GM19099 (cell line): ENCODE results near the gene FANCL.

Source experiments
- POLR2A ChIP-seq: IDR thresholded peaks from 3 replicates; pipeline ENCODE4 v1.6.1; 2011; ENCODE audit warnings: low read depth; ENCODE audit not compliant: insufficient read length; ENCODE audit errors: extremely low read depth

Gene FANCL

DNA sequence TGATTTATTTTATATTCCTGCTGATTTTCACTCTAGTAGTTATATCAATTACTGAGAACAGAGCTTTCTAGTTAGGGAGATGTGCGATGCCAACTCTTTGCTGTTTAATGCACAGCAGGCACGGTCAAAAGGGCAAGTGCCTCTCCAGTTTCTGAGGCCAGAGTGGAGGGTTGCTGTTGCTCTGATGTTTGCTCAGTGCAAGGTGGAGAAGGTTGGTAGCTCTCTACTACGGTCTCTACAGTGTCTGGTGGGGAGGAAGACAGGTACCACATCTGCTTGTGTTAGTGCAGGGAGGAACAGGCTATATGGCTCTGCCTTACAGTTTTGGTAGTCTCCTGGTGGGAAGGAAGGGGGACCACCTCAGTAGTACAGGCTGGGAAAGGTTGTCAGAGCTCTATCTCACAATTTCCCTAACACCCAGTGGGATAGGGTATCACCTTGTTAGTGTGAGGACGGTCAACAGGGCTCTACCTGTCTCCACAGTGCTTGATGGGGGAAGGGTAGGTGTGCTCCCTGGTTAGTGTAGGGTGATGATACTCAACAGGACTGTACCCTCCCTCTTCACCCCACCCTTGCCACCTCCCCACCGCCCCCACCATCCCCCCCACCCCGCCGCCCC, 85.9 kb downstream of the FANCL start:
- TF ChIP-seq POLR2A = no peak

DNA sequence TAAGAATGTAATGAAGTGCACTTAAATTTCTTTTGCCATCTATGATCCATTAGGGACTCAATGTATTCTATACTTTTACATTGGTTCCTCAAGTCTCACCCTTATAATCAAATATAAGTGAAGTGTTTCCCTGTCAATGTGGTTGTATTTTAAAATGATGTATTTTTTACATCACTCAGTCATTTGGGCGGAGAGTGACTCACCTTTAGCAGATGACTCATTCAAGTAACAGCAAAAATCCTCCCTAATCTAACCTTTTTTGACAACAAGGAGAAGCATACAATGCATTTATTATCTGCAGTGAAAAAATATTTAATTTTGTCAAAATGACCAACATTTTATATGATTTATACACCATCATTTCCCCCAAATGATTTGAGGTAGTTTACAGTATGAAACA, 94.4 kb downstream of the FANCL start:
- TF ChIP-seq POLR2A = no peak

DNA sequence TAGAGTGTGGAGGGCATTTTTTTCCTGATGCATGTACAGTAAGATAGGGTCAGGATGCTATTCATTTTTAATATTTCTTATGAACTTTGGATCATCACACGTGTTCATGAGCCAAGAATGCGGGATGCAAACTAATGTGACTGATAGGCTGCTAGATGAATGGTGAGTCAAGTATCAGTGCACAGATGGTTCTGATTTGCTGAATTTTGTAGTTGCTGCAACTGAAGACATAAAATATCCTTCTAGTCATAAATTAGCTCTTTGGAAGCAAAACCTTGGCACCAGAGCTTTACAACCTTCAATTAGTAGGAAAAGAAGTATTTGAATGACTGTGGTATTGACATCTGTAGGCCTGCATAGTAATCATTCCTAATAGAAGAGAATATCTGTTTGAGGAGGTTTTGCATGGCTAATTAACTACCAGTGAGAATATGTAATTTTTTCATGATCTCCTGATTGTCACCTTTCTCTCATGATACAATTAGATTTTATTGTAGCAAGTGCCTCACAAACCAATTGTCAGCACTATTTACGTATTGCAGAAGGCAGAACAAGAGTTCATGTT, 100.5 kb downstream of the FANCL start:
- no peak for TF ChIP-seq POLR2A

DNA sequence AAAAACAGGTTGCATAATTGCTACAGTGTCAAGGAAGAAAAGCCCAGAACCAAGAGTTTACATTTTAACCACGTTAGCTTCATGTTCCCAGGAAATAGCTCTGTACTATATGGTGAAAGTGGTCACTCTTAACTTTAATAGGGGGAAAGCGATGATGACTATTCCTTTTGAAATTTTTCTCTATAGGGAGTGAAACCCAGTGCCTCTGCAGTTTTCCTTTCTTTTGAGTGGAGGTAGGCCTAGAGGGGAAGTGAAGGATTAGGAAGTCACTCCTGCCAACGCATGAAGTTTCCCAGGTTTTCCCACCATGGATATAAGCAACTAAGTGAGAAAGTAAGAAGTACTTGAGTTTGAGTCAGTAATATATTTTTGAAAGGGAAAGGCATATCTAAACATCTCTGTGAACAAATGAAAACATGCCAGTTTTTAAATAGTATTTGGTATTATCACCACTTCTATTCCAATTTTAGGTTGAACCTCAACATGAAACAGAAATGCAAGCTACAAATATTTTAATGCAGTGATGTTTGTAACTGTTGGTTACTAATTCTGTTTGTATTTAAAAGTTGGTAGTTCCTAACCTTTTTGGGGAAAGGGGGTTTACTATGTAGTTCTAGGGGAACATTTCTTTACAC, 102.6 kb downstream of the FANCL start:
- no peak for TF ChIP-seq POLR2A

DNA sequence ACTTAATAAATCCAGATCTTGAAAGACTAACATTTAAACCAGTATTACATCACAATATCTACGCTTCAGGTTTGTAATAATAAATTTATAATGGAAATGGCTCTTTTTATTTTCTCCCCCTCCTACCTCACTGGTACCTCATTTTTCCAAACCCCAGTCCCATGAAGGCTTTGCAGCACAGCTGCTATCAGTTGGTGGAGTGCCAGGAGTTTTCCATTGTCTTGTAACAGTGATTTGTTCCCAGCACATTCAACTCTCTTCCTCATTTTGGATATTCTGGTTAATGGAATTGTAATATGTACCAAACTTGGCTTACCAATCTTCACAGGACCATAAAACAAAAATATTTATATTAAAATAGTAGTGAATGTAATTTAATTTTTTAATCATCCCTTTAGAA, 103.3 kb downstream of the FANCL start:
- TF ChIP-seq POLR2A = no peak

DNA sequence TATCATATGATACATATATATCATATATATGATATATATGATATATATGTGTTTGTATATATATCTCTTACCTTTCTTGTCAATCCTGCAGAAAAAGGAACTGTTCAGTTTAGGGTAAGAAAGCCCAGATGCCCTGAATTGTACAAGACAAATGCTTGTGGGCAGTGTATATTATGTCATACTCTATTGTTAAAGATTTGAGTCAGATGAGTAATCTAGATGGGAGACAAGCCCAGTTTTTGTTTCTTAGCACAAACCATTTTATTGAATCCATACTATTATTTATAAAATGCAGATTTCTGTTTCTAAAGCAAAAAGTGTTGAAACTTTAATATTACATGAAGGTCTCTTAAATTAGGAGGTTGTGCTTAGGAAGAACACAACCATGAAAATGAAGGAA, 103.9 kb downstream of the FANCL start:
- no peak for TF ChIP-seq POLR2A

DNA sequence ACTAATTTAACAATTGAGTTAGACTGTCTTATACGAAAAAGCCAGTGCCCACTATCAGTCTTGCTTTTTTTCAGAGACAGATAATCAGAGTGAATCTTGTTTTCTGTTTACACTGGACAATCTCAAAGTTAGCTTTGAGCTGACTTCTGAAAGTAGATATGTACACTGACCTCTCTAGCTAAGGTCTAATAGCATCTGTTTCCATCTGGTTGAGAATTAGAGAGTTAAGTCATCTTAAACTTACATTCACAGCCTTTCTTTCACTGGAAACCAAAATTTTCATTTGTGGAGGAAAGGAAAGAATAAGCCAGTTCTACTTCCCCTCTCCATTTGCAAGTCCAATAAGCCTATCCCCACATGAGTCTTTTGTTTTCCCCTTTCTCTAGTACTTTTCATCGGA, 105.3 kb downstream of the FANCL start:
- TF ChIP-seq POLR2A = no peak

DNA sequence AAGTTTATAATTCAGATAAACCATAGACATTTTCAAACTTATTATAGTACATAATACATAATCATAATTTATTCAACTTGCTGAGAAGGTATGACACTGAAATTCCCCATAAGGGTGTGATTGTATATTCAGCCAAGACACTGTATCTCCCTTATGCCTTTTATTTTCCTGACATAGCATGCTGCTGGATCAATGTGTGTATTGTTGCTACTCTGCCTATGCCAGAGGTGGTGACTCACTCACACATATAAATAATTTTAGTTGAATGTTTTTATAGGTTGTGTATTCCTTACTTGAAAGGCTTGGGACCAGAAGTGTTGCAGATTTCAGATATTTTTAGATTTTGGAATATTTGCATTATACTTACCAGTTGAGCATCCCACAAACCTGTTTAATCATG, 107.7 kb downstream of the FANCL start:
- TF ChIP-seq POLR2A = no peak

DNA sequence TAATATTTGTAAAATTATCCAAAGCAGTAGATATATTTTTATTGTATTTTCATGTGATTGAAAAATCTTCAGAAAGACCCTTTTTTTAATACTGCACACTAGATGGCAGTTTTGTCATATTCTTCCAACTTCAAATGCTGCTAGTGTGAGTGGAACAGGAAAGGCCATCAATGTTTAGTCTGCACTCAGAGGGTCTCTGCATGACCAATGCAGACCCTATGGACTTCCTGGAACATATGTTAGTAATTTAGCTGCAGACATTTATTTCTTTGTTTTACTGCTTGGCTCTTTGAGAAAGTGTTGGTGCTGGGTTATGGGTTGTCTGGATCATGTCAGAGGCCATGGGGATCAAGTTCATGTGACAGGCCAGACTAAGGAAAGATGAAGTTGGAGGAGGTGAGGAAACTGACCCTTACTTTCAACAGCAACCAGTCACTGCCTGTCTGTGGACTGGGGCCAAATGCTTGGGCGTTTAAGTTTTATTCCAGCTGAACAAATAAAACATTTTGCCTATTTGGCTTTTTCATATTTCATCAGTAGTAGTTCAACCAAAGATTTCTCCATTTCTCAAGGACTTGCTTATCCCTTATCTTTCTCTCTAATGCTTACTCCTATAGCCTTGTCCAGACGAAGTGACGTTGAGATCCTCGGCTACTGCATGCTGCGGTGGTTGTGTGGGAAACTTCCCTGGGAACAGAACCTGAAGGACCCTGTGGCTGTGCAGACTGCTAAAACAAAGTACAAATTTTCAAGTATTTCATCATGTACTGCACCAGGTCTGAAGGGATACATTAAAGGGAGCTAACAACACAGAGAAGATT, 109.7 kb downstream of the FANCL start:
- TF ChIP-seq POLR2A = no peak

DNA sequence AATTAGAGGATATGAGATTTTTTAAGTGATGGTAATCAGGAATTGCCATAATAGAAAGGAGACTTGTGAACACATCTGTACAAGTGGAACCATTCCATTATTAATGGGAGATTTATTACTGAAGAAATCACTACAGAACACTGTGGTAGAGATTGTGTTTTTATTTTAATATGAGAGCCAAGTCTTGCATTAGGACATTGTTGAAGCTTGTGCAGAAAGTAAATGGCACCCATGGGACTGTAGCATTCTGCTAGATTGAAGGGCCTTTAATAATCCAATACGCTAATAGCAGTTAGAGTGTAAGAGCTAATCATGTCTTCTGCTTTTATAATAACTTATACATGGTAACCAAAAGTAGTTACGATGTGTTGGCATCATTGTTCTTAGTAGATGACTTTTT, 110.9 kb downstream of the FANCL start:
- TF ChIP-seq POLR2A = no peak

DNA sequence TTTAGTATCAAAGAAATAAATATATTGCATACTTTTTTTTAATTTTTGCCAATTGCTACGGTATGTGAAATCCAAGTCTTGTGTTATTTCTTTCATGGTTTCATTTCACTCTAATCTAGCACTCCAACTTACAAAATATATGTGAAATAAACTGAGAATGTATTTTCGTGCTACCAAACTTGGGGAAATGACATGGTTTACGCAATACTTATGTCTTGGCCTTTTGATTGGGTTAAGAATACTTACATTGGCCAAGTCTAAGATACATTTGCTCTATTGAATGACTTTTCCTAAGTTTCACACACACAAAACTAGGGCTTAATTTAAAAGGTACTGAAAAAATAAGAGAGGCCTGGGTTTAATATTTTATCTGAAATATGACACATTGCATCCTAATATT, 114.0 kb downstream of the FANCL start:
- TF ChIP-seq POLR2A = no peak

DNA sequence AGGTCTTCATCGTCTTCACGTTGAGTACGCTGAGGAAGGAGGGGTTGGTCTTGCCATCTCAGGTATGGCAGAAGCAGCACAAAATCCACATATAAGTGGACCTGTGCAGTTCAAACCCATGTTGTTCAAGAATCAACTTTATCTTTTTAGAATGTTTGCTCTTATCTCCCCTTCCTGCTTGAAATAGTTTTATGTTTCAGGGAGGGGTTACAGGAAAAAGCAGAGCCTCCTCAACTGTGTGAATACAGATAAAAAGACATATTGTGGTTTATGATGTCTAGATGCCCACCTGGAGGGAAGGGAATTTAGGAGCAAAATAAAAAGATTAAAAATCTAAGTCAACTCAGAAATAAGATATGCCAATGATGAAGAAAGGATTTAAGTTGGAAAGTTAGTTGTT, 118.6 kb downstream of the FANCL start:
- TF ChIP-seq POLR2A = no peak

DNA sequence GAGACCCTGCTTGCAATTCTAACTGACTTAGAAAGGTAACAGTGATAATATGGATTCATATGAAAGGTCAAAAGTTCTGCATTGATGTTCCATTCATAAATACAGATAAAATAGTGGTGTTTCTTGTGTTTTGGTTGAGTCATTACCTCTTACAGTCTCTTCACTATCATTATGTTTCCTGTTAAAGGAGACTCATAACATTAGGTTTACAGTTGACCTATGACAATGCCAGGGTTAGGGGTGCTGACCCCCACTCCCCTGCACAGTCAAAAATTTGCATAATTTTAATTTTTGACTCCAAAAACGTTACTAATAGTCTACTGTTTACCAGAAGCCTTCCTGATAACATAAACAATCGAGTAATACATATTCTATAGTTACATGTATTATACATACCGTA, 119.1 kb downstream of the FANCL start:
- TF ChIP-seq POLR2A = no peak

DNA sequence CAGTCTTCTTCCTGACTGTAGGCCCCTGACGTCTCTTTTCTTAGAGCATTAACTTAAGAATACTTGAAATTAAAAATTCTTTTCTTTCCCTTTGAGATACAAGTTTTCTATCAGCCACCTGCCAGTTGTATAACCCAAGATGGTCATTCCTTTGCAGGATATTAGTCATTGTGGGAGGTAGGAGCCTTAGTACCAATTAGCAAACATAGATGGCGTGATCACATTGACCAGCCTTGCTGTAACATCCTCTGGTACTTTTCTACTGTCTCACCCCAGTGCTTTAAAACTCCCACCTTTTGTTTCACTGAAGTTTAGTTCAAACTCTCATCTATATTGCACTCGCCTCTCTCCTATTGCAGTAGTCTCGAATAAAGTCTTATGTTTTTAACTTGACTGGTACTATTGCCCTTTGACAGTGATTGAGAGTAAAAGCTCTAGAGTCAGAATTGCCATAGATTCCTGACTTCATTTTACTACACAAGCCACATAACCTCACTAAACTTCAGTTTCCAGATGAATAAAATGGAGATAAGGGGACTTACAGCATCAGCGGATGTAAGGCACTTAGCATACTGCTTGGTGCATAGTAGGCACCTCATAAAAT, 120.4 kb downstream of the FANCL start:
- TF ChIP-seq POLR2A = no peak

DNA sequence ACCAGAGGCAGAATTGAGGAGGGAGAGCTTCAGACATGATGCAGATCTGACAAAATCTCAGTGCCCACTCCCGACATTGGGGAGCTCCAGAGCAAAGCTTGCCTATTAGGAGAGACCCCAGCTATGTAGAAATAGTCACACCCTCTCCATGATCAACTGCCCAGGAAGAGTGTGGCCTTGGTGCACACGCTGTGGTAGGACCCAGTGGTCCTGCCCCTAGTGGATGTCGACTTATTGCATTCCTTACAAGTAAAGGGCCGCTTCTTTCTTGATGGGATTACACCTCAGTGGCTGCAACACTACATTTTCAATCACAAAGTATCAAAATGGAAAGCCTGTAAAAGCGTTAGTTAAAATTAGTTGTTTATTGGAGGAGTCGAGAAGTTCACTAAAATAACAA, 130.4 kb downstream of the FANCL start:
- TF ChIP-seq POLR2A = no peak
